ENCODE results near the gene DISP2.

Gene DISP2

DNA sequence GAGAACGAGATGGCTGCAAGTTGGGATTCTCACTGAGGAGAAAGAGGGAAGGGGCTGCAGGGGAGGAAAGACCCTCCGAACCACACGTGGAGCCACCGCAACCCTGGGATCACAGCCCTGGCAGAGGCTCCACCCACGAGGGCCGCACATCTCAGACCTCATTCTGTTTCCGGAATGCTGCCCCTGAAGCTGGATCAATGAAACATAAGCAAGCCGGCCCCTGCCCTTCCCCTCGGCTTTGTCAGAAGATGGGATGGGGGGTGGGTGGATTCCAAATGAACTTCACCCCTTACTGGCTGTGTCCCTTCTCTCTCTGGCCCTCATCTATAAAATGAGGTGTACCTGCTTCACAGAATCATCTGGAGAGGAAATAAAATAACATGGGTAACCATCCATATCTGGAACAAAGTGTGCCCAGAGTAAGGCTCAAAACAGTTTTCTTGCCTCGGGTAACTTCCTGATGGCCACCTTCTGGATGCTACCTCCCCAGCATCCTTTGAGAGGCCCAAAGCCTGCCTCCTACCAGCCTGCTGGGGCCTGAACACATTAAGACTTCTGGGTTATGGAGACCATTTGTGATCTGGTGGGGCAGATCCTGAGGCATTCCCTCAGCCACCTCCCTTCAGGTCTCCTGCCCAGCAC is 12.7 kb upstream of the DISP2 start:
- no peak for DNase-seq

DNA sequence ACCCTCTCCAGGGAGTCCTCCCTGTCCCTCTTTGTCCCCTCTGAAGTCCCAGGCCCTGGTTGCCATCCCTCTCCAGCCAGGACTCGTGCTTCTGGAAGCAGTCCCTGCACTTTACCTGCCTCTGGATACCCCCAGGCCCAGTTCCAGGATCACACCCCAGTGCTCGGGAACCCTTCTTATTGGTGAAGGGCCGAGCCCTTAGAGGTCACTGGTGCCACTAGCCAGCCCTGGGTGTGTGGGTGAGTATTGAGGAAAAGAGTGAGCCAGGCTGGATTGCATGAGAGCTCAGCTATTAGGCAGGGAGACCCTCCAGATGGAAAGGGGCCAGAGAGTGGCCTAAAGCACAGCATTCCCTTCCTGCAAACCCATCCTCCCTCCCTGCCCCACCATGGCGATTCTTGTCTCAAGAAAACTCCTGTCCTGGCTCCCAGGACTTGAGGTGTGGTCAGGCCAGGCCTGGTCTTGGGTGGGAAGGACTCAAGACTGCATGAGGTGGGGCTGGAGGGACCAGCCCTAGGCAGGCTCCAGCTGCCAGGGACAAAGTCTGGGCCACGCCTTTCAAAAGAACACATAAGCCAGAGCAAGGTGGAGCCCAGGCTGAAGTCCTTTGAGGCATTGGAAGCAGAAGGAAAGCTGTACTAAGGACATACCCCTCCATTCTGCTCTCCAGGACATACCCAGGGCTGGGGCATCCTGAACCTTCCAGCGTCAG is 12.0 kb upstream of the DISP2 start:
- DNase-seq = no peak

DNA sequence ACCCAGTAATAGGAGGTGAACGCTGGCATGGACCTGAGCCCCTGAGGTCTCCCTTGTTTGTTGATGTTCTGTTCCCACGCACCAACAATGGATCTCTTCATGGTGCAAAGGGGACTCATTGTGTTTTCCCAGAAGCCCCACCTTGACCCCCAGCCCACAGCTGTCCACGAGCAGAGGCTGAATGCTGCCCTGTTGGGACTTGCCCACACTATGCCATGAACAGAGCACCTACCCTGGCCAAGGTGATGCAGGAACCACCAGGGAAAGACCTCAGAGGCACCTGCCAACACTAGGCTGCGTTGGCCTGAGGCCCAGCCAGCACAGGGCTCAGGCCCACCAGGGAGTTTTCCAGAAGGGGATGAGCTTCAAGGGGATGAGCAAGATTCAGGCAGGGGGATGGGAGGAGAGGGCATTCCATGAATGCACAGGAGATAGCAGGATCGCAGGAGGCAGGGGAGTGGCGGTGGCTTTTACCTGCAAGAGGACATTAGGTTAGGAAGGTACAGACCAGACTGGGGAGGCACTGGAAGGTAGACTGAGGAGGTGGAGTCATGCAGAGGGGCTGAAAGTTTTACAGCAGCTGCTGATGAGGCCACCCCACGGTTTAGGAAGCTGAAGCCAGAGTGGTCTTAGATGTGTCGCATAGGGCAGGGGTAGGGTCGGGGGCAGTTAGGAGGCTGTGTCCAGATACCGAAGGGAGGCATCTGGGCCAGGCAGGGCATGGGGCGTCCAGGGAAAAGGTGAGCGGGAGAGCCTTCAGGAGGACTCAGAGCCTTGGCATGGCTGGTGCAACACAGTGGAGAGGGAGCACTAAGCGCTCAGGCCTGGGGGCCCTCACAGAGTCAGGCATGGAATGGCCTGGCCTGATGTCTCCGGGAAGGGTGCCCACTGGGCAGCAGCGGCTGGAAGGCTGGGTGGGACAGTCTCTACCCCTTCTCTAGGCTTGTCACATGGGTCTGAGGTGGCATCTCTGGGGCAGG is 11.2 kb upstream of the DISP2 start:
- DNase-seq = no peak

DNA sequence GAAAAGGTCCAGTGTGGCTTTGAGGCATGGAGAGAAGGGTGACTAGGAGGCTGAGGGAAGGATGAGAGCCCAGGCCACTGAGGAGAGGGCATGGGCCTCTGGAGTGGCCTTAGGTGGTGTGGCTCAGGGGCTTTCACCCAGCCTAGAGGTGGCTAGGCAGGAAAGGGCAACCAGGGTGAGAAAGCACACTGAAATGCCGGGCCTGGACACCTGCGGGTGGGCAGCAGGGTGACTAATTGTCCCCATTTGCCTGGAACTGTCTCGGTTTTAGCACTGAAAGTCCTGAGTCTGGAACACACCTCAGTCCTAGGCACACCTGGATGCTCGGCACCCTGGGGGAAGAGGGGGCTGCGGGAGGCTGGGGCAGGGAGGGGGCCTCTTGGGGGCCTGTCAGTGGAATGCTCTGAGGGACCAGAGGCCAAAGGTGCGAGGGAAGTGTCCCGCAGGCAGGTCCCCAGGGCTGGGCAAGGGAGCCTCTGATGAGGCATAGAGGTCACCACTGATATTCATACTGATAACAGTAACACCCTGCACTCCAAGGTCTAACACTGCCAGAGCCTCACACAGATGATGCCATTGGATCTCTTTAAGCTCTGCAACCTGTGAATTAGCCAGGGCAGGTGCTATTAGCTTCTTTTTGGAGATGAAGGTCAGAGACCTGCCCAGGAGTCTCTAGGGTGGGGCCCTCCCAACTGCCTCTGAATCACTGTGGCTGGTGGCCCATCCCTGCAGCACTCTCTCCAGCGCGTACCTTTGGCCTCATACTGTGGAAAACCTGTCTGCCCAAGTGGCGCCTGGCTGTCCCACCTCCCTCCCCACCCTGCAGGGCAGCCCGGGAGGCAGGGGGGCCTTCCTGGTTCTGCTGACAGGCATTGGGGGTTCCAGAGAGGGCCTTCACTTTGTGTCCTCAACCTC is 10.2 kb upstream of the DISP2 start:
- no peak for DNase-seq

DNA sequence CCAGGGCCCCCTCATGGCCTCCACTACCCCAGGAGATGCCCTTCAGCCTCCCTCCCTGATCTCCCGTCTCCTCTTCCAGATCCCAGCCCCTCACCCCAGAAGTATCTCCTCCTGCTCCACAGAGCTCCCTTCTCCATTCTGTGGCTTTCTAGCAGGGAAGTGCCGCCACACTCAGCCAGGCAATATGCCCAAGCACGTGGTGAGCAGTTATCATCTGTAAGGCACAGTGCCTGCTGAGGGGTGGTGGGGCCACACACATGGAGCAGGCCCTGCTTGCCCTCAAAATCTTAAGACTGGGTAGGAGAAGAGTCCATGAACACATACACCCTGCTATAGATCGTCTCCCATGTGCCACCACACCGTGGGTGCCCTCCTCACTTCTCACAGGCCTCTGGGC is 9.5 kb upstream of the DISP2 start:
- DNase-seq = no peak

DNA sequence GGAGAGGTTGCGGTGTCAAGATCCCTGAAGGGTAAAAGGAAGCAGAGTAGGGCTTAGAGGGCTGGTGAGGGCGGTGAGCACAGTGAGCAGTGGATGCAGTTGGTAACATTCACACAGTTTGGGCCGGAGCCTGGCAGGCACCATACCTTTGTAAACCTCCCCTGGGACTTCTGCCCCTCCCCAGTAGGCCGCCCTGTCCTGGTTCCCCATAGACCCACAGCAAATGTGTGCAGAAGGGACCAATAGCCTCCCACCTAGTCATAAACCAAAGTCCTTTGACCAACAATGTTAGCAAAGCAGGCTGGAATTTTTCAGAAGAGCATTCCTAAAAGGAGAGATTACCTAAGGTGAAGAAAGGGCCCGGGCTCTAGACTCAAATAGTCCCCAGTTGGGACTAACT is 8.9 kb upstream of the DISP2 start:
- DNase-seq = no peak

DNA sequence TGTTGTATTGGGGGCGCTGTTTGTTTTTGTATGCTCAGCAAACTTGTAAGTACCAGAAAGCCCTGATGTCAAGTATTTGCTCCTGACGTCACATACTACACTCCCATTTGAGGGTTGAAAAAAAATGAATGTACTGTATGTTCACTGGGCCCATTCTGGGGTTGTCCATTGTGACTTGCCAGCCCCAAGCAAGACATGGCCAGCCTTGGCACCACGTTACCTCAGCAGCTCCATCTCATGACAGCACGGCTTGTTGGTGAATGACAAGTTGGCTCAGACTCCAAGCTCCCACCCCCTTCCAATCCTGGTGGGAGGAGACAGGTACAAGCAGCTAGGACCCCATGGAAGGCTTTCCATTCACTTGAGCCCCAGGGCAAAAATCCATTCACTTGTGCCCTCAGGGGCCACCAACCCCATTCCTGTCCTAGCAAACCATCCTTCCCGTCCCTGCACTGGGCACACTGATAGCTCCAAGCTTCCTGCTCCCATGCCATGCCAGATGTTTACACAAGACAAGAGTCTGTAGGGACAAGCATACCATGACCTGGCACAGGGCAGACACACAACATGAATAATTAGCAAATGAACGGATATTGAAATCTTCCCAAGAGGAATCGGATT is 5.6 kb upstream of the DISP2 start:
- DNase-seq = no peak

DNA sequence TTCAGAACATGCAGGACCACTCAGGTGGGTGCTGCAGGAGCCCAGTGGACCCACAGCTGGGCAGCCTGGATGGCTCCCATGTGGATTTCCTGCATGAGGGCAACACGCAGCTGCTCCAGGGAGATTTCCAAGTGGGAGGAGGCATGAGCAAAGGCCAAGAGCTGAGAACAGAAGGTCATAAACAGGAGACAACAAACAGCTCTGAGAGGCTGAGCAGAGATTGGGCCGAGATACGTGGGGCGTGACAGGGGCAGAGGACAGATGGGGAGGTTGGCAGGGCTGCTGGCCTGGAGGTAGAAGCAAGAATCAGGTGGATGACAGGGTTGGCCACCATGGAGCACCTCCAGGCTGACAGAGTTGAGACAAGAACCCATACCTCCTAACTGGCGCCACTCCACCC is 4.3 kb upstream of the DISP2 start:
- no peak for DNase-seq

DNA sequence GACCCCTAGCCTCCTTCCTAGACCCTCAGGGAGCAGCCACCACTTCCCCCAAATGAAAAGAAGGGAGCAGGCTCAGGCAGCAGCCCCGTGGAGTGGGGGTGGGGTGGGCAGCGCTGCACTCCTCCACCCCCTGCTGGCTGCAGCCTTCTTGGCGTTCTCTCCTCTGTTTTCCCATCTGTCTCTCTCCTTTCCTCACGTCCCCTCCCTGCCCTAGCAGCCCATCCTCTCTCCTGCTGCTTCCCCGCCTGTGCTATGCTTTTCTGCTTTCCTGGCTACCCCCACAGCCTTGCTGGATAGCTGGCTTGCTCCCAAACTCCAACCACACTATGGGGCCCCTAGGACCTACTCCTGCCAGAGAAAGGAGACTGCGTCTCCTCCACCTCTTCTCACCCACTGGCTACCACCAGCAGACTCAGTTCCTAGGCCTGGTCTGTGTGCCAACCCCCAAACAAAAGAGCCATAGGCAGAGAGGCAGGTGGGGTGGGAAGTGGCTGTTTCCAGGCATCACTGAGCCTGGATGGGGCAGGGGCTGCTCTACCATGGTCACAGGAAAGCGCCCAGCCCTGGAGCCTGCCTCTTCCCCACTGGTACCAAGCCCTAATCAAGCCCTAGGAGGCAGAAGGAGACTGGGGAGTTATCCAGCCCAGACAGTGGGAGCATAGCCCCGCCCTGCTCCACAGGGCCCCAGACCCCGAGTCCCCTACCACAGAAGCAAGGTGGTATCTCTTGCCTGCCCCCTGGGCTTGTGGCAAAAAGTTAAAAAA is 3.4 kb upstream of the DISP2 start:
- no peak for DNase-seq

DNA sequence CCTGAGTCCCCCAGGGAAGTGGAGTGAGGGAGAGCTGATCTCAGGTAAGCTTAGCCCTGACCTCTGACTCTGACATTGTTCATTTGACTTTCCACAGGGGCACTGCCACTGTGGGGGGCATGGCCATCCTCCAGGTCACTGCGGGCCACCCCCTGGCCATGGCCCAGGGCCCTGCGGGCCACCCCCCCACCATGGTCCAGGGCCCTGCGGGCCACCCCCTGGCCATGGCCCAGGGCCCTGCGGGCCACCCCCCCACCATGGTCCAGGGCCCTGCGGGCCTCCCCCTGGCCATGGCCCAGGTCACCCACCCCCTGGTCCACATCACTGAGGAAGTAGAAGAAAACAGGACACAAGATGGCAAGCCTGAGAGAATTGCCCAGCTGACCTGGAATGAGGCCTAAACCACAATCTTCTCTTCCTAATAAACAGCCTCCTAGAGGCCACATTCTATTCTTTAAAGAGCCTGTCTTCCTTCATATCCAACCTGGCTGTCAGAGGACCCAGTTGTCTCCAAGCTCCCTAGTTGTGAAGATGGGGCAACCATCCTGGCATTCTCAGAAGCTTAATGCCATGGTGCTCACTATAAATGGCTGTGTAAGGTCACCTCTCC is 1.9 kb upstream of the DISP2 start:
- no peak for DNase-seq

DNA sequence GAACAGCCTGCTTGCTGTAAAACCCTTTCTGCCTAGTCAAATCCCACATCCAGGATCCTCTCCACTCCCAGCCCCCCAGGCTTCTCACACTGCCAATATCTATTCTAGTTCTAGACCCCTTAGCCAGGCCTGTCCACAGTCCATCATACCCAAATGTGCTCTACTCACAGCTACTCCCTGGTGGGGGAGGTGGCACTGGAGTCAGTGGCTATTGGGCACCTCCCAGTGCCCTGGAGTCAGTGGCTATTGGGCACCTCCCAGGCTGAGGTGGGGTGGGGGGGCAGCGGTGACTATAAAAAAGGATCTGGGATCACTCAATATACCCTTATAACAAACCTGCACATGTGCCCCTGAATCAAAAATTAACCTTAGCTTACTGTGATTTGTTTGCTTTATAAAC is 773 bp upstream of the DISP2 start:
- no peak for DNase-seq

DNA sequence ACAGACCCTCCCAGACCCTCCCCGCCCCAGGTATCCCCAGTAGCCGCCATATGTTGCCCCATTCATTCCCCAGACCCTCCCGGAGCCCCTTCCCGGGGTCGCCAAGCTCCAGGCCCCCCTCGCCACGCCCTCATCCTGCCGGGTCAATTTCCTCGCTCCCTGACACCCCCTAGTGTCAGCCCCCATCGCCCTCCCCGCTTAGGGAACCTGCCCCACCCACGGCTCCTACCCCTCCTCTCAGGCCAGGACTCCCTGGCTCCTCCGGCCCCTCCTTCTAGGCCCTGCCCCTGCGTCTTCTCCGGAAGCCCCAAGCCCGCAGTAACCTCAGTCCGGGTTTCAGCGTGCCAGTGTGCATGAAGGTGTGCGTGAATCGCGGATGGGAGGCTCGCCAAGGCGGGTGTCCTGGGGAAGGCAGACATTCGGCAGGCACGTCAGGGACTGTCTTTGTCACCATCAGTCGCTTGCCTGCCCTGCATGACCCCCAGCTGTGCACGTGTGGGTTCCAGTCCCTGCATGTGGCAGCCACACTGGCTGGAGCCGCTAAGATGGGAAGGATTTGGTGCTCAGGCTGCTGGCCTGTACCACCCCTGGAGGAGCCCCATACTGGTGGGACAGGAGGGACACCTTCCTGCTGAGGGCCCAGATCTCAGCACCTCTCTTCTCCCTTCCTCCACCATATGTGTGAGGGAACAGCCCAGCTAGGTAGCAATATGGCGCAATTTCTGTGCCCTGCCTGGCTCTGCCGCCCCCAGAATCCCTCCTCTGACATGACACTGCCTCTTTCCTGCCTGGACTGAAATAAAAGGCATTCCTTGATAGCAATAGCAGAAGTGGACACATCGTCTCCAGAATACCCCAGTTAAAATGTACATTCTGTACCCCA is 693 bp downstream of the DISP2 start:
- DNase-seq = peak; percentile 18

DNA sequence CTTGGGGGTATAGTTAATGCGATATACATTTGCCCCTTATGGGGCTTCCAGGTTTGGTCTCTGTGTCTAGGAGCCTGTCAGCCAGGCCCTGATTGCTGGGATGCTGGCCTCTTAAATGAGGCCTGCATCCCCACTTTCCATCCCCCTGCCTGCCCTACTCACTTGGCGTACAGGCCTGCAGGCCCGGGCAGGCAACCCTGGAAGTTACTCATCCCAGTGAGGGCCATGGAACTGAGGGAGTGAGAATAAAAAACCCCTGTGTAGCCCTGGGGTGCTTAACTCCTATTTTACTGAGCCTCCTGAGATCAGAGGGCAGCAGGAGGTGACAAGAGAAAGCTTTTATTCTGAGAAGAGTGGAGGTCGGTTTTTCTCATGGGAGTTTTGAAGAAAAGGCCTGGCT is 2.0 kb downstream of the DISP2 start:
- no peak for DNase-seq

DNA sequence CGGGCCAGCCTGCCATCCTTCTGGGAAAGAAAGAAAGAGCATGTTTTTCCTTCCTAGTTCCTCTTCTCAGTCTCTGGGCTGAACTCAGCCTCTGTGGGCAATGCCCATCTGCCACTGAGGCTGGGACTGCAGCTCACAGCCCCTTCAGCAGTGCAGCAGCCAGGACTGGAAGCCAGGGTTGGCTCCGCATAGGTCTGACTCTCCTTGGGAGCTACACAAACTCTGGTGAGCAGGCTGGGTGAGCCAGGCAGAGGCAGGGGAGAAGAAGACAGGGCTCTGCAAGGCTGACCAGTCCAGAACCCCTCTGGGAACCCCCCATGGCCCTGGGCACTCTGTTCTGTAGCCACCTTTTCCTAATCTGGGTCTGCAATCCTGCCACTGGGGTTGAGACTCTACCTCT is 3.6 kb downstream of the DISP2 start:
- no peak for DNase-seq

DNA sequence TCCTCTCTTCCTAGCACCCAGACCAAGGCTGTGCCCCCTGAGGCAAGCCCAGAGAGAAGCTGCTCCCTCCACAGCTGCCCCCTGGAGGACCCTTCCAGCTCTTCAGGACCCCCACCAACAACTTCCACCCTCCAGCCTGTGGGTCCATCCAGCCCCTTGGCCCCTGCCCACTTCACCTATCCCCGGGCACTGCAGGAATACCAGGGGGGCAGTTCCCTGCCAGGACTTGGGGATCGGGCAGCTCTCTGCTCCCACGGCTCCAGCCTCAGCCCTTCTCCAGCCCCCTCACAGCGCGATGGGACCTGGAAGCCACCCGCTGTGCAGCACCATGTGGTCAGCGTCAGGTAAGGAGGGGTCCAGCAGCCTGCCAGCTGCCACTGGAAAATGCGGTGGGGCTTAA is 5.6 kb downstream of the DISP2 start:
- no peak for DNase-seq

DNA sequence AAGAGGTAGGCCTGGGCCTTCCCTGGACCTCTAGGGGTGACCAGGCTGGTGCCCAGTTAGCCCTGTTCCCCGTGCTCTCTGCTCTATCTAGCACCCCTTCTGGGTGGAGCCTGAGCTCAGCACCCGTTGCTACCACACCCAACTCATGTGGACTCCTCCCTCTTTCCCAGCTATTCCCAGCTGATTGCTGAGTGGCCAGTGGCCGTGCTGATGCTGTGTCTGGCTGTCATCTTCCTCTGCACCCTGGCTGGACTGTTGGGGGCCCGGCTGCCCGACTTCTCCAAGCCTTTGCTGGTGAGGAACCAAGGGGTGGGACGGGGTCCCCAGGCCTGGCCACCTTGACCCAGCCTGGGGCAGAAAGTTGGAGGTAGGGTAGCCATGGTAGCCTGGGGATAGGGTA is 6.2 kb downstream of the DISP2 start:
- no peak for DNase-seq

DNA sequence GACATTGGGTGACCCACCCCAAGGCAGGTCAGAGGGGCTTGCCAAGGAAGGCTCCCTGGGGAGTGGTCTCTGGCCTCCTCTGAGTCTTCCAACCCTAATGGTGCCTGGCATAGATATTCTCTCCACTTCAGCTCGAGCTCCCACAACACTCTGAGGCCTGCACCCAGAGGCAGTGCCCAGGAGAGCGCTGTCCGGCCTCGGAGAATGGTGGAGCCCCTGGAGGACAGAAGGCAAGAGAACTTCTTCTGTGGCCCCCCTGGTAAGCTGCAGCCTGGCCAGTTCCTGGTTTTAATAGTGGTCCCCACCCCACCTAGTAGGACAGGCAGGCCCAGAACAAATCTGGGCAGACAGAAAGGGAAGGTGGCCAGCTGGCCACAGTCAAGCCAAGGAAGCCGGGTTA is 7.0 kb downstream of the DISP2 start:
- DNase-seq = no peak

DNA sequence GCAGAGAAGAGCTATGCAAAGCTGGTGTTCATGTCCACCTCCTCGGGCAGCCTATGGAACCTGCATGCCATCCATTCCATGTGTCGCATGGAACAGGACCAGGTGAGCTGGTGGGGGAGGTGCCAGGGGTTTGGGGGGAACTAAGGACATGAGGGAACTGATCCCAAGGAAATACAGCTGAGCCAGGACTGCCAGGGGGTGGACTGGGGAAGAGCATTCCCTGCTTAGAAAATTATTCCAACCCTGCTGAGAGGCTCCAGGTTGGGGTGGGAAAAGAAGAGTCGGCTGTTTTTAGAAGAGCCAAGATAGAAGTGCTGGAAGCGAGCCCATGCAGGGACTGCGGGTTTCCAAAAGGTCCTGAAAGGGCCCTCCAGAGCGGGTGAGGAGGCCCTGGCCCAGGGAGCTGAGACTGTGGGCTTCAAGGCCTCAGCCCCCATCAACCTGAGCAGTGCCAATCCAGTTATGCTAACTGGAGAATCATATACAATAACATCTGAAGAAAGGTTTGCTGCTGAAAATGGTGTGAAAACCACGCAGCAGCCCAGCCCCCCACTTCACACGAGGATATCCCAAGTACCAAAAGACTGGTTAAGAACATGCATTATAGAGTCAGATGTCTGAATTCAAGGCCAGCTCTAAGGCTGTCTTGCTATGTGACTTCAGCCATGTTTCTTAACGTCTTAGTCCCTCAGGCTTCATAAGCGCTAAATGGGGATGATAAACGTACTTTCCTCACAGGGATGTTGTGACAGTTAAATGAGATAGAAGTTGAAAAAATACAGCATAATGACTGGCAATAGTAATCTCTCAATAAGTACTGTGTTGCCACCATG is 7.8 kb downstream of the DISP2 start:
- DNase-seq = no peak
